ENCODE data around the gene FAM107B. TPM values are rescaled to one million over a fixed set of nuclear protein-coding genes. Genes with fewer than 3 reads are reported as not detected.

The FAM107B gene
- total and polyA plus RNA-seq, 2 of the 13 experiments (the other 11 are each of a cell fraction or from before 2014, with no cell fraction given), result 15.7 to 24.8 TPM

DNA sequence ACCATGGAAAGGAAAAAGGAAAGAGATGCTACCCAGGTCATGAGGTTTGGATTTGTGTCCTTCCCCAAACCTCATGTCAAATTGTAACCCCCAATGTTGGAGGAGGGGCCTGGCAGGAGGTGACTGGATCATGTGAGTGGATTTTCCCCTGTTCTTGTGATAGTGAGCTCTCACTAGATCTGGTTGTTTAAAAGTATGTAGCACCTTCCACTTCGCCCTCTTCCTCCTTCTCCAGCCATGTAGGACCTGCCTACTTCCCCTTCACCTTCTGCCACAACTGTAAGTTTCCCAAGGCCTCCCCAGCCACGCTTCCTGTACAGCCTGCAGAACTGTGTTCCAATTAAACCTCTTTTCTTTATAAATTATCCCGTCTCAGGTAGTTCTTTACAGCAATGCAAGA is 113.9 kb downstream of the FAM107B start:
- in situ Hi-C loops (cut with HindIII; ENCODE audit: extremely low pct_ligation_motif_present, low pct_unique_long_range_greater_than_20kb), result no loop called here
- CTCF ChIA-PET (ENCODE audit: low intra/inter-chr PET ratio, low total read pairs), result no interaction called here
- no peaks in the 10 kb centered on the region for H3K79me2 ChIP-seq (ENCODE audit: insufficient read depth, low read length)
- no peaks in the 10 kb centered on the region for H3K9me3 ChIP-seq (ENCODE audit: low read length)
- H3K27me3 ChIP-seq (ENCODE audit: control insufficient read depth in 1 of 2, insufficient read depth in 2 of 2, low read length in 2 of 2), result peaks cover 0 to 17% of the 10 kb centered on the region in 2 experiments; a peak in 1 of 5 replicates
- H3K4me2 ChIP-seq (ENCODE audit: low read depth, low read length), result no peak overlapping the region
- TF ChIP-seq PITX1 (CRISPR knock-in tag; IDR thresholded peaks at IDR 0.05), result no peak
- TF ChIP-seq TIGD3 (CRISPR knock-in tag; IDR thresholded peaks at IDR 0.05; ENCODE audit: borderline replicate concordance), result no peak
- no peak for TF ChIP-seq CBX5 (CRISPR knock-in tag; IDR thresholded peaks at IDR 0.05; ENCODE audit: borderline replicate concordance)
- no peak for TF ChIP-seq DMAP1 (CRISPR knock-in tag; IDR thresholded peaks at IDR 0.05)
- no peak for TF ChIP-seq ZSCAN21 (CRISPR knock-in tag; IDR thresholded peaks at IDR 0.05; ENCODE audit: borderline replicate concordance)
- TF ChIP-seq FOXC1 (CRISPR knock-in tag; IDR thresholded peaks at IDR 0.05; ENCODE audit: borderline replicate concordance), result no peak
- TF ChIP-seq ZNF501 (CRISPR knock-in tag; IDR thresholded peaks at IDR 0.05), result no peak
- BruUV-seq (replicated peaks), result no TSS peak
- no peaks in the 10 kb centered on the region for H3K36me3 ChIP-seq (replicated peaks in 1 of 2; ENCODE audit: control insufficient read depth in 1 of 2, insufficient read depth in 2 of 2, low read length in 2 of 2)
- POLR2A ChIA-PET, result no interaction called here
- intact Hi-C loops (cut with micrococcal nuclease; ENCODE audit: unreplicated experiment), result no loop called here
- H3K27ac ChIP-seq (ENCODE audit: extremely low read length, insufficient read depth, low read length), result no peak overlapping the region
- ATAC-seq (no peak), FAIRE-seq (no peak), DNase-seq (ENCODE audit: low spot score) (no peak)
- whole genome bisulfite sequencing (ENCODE audit: low lambda C conversion rate), result 6% methylated on average over 3 of the region's 3 CpGs
- no peak overlapping the region for H3K4me3 ChIP-seq (replicated peaks in 1 of 3; ENCODE audit: insufficient read depth in 1 of 3, low read depth in 2 of 3, low read length in 3 of 3)
- no peaks in the 10 kb centered on the region for H3K4me1 ChIP-seq (ENCODE audit: insufficient read depth, low read length)
- H3K9ac ChIP-seq (ENCODE audit: insufficient read depth, low read depth, low read length), result no peak overlapping the region
- no peaks in the 10 kb centered on the region for H4K20me1 ChIP-seq (ENCODE audit: insufficient read depth, low read length)
- H2AFZ ChIP-seq (ENCODE audit: low read length), result no peak overlapping the region

DNA sequence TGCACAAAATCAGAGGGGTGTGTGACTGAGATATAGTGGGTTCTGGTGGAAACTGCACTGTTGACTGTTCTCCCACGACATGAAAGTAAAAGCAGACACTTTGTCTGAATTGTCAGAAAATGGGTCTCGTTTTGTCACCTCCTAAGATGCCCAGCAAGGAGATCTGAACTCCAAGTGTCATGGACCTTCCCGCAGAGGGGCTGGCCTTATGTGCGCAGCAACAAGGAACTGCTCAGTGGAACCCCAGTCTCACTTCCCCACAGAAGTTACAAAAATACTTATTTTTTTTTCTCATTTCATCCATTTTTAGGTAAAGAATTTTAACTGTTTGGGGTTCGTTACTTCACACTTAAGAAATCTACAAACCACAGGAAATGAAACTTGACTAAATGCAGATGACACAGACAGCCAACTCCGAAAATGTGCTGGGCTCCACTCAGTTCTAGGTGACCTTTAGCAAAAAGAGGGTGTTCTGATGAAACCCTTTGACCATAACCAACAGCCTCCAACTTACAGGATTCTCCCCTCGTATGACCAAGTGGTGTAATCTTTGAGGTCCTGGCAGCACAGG is 115.0 kb downstream of the FAM107B start:
- in situ Hi-C loops (cut with HindIII; ENCODE audit: extremely low pct_ligation_motif_present, low pct_unique_long_range_greater_than_20kb) (no loop called here), intact Hi-C loops (cut with micrococcal nuclease; ENCODE audit: unreplicated experiment) (no loop called here)
- FAIRE-seq (no peak), DNase-seq (ENCODE audit: low spot score) (no peak), ATAC-seq (no peak)
- ChIA-PET CTCF (ENCODE audit: low intra/inter-chr PET ratio, low total read pairs) (no interaction called here), POLR2A (no interaction called here)
- BruUV-seq (replicated peaks), result no TSS peak
- Histone ChIP-seq H3K27ac (ENCODE audit: extremely low read length, insufficient read depth, low read length) (no peak overlapping the region), H3K4me1 (ENCODE audit: insufficient read depth, low read length) (no peaks in the 10 kb centered on the region), H3K79me2 (ENCODE audit: insufficient read depth, low read length) (no peaks in the 10 kb centered on the region), H3K9me3 (ENCODE audit: low read length) (no peaks in the 10 kb centered on the region), H2AFZ (ENCODE audit: low read length) (no peak overlapping the region), H3K9ac (ENCODE audit: insufficient read depth, low read depth, low read length) (no peak overlapping the region), H3K36me3 (replicated peaks in 1 of 2; ENCODE audit: control insufficient read depth in 1 of 2, insufficient read depth in 2 of 2, low read length in 2 of 2) (no peaks in the 10 kb centered on the region), H3K4me3 (replicated peaks in 1 of 3; ENCODE audit: insufficient read depth in 1 of 3, low read depth in 2 of 3, low read length in 3 of 3) (no peak overlapping the region), H3K4me2 (ENCODE audit: low read depth, low read length) (no peak overlapping the region), H3K27me3 (ENCODE audit: control insufficient read depth in 1 of 2, insufficient read depth in 2 of 2, low read length in 2 of 2) (peaks cover 0 to 20% of the 10 kb centered on the region in 2 experiments; a peak in 1 of 5 replicates), H4K20me1 (ENCODE audit: insufficient read depth, low read length) (no peaks in the 10 kb centered on the region)
- WGBS (ENCODE audit: low lambda C conversion rate), result 33% methylated on average over 7 of the region's 7 CpGs
- no peak for TF ChIP-seq ZNF710 (CRISPR knock-in tag; IDR thresholded peaks at IDR 0.05; ENCODE audit: borderline replicate concordance)
- TF ChIP-seq PHF20 (CRISPR knock-in tag; IDR thresholded peaks at IDR 0.05), result no peak
- no peak for TF ChIP-seq ZBTB8A (CRISPR knock-in tag; IDR thresholded peaks at IDR 0.05; ENCODE audit: borderline replicate concordance, low read depth)
- no peak for TF ChIP-seq RORA (CRISPR knock-in tag; IDR thresholded peaks at IDR 0.05)
- TF ChIP-seq, protein P1, sequence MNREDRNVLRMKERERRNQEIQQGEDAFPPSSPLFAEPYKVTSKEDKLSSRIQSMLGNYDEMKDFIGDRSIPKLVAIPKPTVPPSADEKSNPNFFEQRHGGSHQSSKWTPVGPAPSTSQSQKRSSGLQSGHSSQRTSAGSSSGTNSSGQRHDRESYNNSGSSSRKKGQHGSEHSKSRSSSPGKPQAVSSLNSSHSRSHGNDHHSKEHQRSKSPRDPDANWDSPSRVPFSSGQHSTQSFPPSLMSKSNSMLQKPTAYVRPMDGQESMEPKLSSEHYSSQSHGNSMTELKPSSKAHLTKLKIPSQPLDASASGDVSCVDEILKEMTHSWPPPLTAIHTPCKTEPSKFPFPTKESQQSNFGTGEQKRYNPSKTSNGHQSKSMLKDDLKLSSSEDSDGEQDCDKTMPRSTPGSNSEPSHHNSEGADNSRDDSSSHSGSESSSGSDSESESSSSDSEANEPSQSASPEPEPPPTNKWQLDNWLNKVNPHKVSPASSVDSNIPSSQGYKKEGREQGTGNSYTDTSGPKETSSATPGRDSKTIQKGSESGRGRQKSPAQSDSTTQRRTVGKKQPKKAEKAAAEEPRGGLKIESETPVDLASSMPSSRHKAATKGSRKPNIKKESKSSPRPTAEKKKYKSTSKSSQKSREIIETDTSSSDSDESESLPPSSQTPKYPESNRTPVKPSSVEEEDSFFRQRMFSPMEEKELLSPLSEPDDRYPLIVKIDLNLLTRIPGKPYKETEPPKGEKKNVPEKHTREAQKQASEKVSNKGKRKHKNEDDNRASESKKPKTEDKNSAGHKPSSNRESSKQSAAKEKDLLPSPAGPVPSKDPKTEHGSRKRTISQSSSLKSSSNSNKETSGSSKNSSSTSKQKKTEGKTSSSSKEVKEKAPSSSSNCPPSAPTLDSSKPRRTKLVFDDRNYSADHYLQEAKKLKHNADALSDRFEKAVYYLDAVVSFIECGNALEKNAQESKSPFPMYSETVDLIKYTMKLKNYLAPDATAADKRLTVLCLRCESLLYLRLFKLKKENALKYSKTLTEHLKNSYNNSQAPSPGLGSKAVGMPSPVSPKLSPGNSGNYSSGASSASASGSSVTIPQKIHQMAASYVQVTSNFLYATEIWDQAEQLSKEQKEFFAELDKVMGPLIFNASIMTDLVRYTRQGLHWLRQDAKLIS (CRISPR knock-in tag; IDR thresholded peaks at IDR 0.05), result no peak
